ENCODE results near the gene SMARCD2.
"Not testable (repeated sequence)": the region's sequence is repeated elsewhere in the genome, so short reads cannot be mapped to it uniquely, and the experiment has no call there.

Gene SMARCD2

DNA sequence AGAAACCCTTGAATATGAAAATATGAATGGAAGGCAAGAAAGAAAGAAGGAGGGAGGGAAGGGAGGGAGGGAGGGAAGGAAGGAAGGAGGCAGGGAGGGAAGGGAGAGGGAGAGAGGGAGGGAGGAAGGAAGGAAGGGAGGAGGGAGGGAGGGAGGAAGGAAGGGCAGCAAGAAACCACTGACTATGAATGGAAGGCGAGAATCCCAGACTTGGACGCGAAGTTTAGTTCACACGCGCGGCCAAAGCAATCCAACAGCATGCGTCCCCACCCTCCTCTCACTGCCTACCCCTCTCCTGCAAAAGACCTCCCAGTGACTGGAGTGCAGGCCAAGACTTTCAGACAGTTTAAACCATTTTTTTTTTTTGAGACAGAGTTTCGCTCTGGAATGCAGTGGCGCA lies 7.9 kb upstream of the SMARCD2 start:
- no peak for DNase-seq (ENCODE audit: low read depth)

DNA sequence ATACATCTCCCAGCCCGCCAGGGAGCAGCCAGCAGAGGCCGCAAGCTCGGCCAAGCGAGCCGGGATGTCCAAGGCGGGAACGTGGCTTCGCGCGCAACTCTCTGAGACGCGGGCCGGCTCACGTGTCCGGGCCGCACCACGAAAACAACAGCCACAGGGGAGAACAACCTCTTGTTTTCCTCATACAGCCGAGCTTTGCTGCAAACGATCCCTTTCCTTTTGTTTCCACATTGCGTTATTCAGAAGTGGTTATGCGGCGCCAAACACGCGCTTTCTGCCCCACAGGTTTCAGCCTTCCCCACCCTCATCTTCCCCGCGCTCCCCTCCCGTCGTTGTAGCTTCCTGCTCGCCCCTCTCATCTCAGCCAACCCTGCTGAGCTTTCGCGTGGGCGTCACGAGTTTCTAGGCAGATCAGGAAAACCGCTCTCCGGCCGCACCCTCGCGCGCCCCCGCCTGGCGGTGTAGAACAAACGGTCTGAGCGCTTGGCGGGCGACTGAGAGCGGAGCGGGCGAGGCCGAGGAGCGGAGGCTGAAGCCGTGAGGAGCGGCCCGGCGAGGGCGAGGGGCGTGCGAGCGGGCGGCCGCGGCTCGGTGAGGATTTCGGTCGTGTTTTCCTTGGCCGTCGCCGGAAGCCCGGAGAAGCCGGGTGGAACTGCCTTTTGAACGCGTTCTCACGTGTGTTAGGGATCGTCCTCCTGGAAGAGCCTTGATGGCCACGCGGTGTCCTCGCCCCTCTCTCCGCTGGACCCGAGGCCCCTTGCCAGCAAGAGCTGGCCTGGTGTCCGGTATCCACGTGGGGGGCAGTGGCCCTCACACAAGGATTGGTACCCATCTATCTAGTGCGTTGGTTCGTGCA lies 6.6 kb upstream of the SMARCD2 start:
- peak; percentile 84 for DNase-seq (ENCODE audit: low read depth)

DNA sequence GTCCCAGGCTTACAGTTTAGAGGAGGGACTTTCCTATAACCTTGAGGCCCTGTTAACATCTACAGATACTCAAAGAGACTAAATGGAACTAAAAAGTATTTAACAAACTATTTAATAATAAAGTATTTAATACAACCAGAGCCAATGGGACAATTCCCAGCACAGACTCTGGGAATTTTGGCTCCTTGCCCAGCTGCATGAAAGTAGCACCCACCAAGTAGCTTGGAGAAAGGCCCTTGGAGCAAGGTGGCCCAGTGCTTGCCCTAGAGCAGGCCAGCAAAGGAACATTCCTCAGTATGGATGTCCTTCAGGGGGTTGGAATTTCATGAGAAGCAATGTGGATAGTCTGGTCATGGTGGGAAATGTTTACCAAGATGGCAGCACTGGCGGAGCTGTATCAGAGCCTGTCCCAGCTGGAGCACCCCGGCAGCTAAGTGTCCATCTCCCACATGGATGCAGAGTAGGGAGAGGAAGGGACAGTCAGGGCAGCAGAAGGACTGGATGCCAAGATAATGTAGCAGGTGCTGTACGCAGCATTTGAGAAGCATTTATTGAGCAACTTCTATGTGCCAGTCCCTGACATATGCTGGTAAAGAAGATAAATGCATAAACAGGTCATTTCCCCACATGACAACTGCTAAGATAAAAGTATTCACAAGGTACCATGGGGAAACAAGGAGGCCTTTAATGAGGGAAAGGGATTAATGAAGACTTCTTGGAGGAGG lies 5.2 kb upstream of the SMARCD2 start:
- DNase-seq (ENCODE audit: low read depth) = no peak

DNA sequence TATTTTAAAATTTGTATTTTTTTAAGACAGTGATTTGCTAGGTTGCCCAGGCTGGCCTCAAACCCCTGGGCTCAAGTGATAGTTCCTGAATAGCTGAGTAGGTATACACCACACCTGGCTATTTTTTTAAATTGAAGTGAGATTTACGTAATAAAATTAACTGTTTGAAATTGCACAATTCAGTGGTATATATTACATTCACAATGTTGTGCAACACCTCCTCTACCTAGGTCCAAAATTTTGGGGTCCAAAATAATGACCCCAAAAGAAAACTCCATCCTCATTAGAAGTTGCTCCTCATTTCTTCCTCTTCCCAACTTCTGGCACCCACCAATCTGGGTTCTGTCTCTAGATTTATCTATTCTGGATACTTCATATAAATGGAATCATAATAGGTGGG lies 3.0 kb upstream of the SMARCD2 start:
- no peak for DNase-seq (ENCODE audit: low read depth)

DNA sequence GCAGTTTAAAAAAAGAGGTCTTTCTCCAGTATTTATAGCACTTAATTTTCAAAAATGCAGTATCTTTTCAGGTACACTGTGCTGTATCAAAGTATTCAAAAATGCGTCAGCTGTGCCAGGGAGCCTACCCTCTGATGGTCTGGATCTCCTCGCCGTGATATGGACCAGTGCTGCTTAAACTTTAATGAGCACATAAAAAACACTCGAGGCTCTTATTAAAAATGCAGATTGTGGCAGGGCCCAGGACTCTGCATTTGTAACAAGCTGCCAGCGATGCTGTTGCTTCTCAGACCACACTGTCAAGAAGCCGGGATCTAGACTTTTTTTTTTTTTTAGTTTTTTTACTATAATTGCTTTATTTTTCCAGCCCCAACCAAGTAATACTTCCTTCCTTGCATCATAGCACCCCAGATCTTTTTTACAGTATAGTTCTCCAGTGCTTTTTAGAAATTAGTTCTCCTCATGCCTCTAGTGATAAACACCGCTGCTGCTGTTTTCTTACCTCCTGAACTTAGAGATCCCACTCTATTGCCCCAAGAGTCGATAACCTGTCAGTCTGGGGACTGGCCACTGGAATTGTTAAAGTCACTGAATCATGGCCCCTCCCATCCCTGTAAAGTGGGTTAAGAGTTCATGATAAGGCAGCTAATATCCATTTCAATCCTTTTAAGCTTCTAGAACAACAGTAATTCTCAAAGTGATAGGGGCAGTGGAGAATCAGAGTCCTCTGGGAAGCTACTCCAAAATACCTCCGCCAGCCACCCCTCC lies 1.6 kb upstream of the SMARCD2 start:
- no peak for DNase-seq (ENCODE audit: low read depth)

DNA sequence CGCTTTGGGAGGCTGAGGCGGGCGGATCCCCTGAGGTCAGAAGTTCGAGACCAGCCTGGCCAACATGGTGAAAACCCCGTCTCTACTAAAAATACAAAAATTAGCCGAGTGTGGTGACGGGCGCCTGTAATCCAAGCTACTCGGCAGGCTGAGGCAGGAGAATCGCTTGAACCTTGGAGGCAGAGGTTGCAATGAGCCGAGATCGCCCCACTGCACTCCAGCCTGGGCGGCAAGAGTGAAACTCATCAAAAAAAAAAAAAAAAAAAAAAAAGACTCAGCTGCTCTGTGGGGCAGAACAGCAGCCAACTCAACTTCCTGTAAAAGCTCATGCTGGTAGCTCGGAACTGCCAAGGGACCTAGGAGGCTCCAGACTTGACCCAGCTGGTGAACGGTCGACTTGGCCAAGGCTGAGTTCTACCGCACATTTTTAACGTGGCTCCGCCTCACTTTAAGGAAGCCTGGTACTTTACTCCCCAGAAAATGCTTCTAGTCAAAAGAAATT lies 953 bp upstream of the SMARCD2 start:
- not testable (repeated sequence) for DNase-seq (ENCODE audit: low read depth)

DNA sequence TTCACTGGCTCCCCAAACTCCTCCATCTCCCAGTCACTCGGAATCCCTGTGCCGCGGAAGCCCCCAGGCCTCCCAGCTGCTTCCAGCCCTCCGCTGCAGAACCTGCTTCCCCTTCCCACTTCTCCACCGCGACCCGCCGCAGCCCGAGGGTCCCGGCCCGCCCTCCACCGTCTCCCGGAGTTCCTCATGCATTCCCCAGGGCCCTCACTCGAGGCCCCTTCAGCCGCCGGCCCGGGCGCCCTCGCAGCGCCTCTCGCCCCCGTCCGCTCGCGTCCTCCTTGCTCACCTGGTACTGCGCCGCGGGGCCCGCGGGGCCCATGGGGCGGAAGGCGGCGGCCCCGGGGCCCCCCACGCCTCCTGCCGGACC lies 329 bp downstream of the SMARCD2 start:
- no peak for DNase-seq (ENCODE audit: low read depth)

DNA sequence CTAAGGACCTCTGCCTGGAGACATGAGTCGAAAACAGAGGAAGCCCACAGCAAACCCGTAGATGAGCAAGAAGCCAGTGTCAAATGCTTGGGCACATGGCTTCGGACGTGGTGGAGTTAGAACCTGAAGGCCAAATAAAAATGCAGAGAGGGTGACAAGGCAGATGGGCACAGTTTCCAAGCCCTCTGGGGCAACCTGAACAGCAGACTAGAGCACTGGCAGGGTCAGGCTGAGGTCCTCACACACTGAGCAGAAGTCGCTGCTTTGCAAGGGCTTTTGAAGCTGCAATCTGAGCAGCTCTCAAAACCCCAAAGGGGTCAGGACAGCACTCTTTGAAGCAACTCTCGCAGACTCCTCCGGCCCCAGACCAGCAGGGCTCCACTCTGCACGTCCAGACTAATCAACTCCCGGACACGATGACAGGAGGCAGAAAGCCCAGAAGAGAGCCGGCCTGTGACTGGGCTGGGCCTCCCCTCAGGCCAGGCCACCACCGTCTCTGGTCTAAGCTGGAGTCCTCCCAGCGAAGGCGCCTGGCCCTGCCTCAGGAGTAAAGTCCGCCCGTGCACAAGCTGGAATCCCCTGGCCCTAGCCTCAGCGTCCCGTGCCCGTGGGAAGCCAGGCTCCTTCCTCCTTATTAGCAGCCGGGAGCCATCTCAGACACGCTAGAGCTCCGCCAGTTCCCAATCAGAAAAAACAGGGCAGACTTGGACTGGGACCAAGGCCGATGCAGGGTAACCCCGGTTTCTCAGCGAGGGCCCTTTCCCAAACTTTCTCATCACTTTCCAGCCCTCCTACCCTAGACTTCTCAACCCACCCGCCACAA lies 924 bp downstream of the SMARCD2 start:
- DNase-seq (ENCODE audit: low read depth) = no peak

DNA sequence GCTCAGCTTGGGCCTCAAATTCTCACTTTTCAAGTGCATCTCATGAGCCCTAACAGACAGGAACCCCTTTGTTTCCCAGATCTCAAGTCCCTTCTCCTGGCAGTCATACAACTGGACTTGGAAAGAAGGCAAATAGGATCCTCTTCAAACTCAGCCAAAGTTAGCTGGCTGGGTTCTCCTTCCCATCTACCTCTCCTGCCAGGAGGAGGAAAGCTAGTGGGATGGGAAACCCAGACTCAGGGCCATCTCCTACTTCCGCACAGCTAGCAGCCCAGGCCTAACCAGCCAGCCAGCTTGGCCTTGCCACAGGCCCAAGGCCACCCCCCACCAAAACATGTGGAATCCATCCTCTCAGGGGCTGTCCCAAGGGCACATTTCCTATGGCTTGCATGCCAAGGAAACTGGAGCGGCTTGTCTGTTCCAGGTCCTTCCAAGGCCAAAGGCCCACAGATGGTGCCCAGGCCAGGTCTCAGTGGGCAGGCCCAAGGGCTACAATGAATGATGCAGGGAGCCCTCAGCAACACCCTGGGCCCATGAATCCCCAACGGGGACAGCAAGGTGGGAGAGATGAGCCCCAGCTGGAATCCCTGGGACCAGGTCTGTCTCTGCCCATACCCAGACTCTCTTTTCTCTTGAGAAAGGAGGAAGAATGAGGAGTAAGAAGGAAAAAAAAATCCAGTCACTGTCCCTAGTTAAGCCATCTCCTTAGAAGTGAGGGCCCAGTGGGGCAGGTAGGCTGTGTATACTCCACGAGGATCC lies 1.7 kb downstream of the SMARCD2 start:
- no peak for DNase-seq (ENCODE audit: low read depth)

DNA sequence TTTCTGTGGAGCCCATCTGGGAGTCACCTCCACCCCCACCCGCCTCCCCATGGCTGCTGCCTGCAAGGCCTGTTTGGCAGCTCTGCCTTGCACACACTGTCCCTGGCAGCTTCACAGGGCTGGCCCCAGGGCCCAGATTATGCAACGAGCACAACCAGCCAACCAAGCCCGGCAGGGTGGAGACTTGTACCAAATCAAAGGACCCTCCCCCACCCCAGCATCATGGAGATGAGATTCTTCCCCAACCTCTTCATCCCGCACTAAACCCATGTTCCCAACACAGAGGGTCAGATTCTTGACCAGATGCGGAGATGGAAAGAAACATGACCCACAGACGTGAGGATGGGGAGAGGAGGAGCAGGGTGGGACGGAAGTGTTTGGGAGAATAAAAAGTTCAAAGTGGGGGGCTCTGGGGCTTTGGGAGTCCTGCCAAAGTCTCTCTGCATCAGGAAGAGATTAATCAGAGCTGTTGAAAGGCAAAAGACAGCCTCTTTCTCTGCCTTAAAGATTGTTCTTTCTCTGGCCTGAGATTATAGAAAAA lies 3.8 kb downstream of the SMARCD2 start:
- no peak for DNase-seq (ENCODE audit: low read depth)

DNA sequence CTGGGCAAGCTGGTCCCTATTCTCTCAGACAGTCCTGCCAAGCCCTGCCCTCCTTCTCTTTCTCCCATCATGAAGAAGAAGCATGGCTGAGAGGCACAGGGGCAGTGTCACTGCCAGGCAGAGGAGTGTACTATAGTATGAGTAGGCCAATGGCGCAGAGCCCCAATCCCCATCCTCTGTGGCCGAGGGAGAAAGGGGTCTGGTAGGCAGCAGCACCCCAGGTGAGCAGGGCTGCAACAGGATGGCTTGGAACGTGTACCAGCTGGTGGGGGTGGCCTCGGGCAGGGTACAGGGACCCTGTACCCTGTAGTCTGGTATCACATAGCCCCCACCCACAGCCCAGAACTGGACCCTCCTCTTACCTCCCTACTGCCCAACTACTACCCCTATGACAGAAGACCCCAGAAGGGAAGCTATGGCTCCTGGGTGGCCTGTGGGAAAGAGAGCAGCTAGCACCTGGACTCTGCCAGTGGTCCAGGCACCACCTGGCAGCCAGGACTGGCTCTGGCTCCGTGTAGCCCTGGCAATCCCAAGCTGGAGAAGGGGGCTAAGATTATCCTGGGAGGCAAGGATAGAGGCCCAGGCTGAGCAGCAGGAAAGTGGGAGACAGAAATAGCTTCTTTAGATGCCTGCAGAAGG lies 4.4 kb downstream of the SMARCD2 start:
- no peak for DNase-seq (ENCODE audit: low read depth)

DNA sequence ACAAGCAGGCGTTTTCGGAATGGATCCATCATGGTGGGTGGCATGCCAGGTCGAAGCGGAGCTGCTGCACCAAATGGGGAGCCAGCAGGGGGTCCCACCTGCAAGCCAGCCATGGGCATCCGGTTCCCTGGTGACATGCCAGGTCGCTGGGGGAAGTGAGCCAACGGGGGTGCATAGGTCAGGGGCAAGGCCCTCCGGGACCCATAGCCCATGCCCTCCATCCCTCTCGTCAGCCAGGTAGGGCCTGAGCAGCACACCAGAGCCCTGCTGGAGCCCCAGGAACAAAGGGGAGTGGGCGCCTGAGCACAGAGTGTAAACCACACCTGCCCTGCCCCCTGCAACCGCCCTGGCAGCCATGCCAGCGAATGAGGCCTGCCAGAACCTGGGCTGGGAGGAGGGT lies 5.0 kb downstream of the SMARCD2 start:
- DNase-seq (ENCODE audit: low read depth) = no peak

DNA sequence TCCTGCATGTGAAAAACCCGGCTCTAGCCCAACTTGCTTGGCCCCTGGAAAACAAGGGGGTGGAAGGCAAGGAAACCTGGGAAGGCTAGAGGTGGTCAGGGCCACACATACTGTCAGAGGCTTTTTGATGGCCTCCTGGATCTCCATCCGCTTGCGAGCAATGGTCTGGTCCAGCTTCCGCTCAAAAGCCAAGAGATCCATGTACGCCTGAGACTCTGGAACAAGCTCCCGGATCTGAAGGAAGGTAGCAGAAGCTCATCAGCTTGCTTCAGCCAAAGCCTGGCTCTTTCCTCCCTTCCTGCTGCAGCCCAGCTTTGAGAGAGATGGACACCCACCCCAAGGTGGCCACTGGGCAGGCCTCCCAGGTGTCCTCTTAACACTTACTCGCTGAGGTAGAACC lies 5.7 kb downstream of the SMARCD2 start:
- DNase-seq (ENCODE audit: low read depth) = no peak

DNA sequence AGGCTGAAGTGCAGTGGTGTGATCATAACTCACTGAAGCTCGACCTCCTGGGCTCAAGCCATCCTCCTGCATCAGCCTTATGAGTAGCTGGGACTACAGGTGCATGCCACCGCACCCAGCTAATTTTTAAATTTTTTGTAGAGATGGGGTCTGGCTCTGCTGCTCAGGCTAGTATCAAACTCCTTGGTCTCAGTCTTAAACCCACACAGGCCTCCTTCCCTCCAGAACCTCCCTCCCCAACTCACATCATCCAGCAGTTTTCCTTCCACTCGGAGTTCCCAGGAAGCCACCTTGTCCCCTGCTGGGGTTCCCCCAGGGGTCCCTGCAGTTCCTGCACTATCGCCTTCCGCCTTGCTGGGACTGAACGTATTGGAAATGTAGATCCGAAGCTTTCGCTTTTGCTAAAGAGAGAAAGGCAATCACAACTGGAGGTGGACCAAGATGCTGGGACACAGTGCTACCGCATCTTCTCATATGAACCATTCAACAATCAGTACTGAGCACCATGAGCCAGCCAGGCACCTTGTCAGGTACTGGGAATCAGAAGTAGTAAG lies 7.2 kb downstream of the SMARCD2 start:
- no peak for DNase-seq (ENCODE audit: low read depth)

DNA sequence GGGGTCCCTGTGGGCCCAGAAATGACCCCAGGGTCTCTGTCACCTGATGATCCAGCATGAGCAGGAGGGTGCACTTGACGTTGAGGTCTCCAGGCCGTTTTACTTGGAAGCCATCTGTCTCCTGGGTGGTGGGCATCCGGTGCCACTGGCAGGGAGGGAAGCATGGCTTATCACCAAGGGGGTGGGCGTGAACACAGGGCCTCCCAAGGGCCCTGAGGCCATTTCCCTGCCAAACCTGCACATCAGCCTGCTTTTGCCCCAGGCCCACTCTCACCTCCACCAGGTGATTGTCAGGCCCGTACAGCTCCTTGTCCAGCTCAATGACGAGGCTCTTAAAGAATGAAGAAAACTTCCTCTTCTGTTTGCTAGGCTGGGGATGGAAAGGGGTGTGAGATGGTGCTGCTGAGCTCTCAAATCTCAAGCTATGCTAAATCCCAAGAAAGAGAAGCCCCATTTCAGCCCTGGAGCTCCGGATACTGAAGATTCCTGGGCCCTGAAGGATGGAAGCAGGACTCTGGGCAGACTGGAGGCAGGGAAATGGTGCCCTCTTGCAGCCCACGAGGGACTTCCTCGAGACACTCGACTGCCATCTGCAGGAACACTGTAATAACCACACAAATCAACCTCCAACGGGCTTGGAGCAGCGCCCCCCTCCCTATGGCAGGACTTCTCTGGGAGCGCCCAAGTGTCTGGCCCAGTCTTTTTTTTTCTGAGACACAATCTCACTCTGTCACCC lies 7.9 kb downstream of the SMARCD2 start:
- peak; percentile 44 for DNase-seq (ENCODE audit: low read depth)

DNA sequence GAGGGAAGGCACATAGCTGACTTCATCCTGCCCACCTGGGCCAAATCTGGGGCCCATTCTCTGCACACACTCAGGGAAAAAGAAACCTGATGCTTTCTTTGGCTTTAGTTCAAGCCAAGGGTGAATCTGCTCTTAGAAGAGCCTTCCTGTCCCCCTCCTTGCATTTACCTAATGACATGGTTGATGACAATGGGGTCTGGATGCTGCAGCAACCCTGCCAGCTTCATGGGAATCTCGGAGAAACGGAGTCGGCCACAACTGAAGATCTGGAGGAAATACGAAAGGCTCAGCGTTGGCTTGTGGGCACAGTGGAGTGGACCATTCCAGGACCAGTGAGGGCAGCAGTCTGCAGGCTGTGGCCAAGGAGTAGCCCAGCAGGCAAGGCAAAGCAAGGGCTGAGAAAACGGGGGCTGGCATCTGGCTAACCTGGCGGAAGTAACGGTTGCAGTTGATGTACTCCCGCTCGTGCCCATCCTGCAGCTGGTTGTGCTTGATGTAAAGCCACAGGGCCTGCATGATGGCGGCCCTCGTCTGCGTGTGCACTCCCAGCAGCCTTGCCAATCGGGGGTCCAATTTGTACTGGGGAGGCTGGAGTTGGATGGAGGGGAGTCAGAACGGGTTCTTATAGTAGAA lies 8.6 kb downstream of the SMARCD2 start:
- DNase-seq (ENCODE audit: low read depth) = no peak

DNA sequence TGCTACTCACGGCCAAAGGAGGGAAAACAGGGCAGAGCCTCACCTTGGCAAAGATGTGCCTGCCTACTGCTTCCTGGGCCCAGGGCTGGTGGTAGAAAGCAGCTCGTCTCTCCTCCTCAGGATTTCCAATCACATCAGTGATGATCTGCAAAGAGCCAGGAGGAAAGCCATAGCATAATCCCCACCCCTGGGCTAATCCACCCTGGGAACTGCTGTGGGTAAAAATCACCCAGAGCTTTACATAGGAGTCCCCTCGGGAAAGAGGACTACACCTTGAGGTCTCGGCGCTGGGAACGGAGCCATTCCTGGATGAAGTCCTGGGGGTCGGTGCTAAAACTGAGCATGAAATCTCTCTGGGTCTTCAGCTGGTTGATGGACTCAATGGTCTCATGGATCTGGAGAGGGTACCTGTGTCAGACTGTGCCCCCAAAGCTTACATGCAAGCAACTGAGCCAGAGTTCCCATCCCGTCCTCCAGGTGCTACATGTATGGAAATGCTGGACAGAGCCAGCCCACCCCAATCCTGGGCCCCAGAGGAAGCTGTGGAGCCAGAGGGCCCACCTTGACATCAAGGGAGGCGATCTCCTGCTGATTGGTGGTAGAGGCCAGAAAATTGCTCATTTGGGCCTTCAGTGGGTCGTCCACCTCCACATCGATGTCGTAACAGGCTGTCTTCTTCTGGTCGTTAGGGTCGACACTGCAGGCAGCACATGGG lies 9.3 kb downstream of the SMARCD2 start:
- no peak for DNase-seq (ENCODE audit: low read depth)

DNA sequence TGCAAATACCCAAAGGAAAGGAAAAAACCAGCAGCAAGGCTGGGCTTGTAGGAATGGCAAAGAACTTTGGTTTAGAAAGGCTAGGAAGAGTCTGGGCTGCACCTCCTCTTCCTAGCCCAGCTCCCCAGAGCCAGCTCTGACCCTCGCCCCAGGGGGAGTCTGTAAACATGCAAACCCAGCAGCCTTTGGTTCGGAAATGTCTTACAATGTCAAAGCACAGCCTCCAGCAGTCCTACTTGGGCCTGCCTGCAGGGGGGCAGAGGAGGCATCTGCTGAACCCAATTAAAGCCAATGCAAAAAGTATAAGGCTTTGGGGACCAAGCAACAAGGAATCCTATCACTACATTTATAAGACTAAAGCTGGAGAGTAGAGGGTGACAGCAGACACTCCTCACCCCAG lies 10.0 kb downstream of the SMARCD2 start:
- DNase-seq (ENCODE audit: low read depth) = no peak

Measured in T-helper 22 cell (primary cell).